ENCODE data around the gene ETV4.

DNA sequence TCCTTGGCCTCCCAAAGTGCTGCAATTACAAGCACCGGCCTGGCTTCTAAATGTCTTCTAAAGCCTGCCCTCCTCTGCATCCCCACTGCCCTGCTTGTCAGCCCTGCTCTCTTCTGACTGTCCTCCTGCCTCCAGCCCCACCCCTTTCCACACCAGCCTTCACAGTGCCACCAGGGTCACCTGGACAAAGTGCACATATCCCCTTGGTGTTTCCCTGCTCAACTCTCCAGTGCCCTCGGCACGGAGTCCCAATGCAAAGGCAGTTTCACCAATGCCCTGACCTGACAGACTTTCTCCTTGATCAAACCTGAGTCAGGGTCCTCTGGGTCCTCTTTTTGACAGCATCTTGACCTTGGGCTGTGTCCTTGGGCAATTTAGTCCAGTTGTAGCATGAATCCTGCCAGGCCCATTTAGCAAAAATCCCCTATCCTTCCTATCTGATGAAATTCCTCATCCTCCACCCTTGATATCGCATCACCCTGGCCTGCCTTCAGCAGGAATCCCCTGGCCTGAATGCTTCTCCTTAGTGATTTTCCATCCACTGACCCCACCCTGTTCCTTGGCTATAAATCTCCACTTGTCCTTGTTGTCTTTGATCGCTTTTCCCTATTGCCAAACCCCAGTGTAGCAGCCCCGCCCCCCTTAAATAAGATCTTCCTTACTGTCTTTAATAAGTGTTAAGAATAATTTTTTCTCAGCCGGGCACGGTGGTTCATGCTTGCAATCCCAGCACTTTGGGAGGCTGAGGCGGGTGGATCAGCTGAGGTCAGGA is 42.7 kb upstream of the ETV4 start:
- TF ChIP-seq, protein P1, sequence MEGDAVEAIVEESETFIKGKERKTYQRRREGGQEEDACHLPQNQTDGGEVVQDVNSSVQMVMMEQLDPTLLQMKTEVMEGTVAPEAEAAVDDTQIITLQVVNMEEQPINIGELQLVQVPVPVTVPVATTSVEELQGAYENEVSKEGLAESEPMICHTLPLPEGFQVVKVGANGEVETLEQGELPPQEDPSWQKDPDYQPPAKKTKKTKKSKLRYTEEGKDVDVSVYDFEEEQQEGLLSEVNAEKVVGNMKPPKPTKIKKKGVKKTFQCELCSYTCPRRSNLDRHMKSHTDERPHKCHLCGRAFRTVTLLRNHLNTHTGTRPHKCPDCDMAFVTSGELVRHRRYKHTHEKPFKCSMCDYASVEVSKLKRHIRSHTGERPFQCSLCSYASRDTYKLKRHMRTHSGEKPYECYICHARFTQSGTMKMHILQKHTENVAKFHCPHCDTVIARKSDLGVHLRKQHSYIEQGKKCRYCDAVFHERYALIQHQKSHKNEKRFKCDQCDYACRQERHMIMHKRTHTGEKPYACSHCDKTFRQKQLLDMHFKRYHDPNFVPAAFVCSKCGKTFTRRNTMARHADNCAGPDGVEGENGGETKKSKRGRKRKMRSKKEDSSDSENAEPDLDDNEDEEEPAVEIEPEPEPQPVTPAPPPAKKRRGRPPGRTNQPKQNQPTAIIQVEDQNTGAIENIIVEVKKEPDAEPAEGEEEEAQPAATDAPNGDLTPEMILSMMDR (IDR thresholded peaks at IDR 0.05; ENCODE audit: insufficient read depth, low read length) = no peak
- TF ChIP-seq POLR2AphosphoS5 (IDR thresholded peaks at IDR 0.05; ENCODE audit: low read depth) (no peak), SPI1 (IDR thresholded peaks at IDR 0.05; ENCODE audit: borderline replicate concordance, low read depth) (no peak), GABPA (IDR thresholded peaks at IDR 0.05; ENCODE audit: low read depth) (no peak)
- TF ChIP-seq, protein P2, sequence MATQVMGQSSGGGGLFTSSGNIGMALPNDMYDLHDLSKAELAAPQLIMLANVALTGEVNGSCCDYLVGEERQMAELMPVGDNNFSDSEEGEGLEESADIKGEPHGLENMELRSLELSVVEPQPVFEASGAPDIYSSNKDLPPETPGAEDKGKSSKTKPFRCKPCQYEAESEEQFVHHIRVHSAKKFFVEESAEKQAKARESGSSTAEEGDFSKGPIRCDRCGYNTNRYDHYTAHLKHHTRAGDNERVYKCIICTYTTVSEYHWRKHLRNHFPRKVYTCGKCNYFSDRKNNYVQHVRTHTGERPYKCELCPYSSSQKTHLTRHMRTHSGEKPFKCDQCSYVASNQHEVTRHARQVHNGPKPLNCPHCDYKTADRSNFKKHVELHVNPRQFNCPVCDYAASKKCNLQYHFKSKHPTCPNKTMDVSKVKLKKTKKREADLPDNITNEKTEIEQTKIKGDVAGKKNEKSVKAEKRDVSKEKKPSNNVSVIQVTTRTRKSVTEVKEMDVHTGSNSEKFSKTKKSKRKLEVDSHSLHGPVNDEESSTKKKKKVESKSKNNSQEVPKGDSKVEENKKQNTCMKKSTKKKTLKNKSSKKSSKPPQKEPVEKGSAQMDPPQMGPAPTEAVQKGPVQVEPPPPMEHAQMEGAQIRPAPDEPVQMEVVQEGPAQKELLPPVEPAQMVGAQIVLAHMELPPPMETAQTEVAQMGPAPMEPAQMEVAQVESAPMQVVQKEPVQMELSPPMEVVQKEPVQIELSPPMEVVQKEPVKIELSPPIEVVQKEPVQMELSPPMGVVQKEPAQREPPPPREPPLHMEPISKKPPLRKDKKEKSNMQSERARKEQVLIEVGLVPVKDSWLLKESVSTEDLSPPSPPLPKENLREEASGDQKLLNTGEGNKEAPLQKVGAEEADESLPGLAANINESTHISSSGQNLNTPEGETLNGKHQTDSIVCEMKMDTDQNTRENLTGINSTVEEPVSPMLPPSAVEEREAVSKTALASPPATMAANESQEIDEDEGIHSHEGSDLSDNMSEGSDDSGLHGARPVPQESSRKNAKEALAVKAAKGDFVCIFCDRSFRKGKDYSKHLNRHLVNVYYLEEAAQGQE (IDR thresholded peaks at IDR 0.05; ENCODE audit: insufficient replicate concordance, low read depth) = no peak
